Mammary epithelial cell (primary cell): Measurements from ENCODE around the gene AKAP13.
A peak's percentile ranks its signal among the peaks of the same experiment; 100 is the strongest.

Experiments used
- EZH2 ChIP-seq: IDR thresholded peaks from 2 replicates; pipeline ENCODE4 v1.6.1; 2012; ENCODE audit warnings: low read length, inconsistent platforms, borderline replicate concordance
- TF ChIP-seq, protein P1 (sequence below), 2 donors: IDR thresholded peaks in 1 of 2; conservative IDR thresholded peaks in 1 of 2; 2 replicates each; pipeline ENCODE4 v1.5.1; 2011 to 2012; ENCODE audit warnings: inconsistent platforms in 2 of 2, low read length in 2 of 2, mild to moderate bottlenecking in 2 of 2, control low read depth in 1 of 2, low read depth in 1 of 2; ENCODE audit not compliant: insufficient read depth in 1 of 2; ENCODE audit errors: extremely low read depth in 1 of 2

DNA sequence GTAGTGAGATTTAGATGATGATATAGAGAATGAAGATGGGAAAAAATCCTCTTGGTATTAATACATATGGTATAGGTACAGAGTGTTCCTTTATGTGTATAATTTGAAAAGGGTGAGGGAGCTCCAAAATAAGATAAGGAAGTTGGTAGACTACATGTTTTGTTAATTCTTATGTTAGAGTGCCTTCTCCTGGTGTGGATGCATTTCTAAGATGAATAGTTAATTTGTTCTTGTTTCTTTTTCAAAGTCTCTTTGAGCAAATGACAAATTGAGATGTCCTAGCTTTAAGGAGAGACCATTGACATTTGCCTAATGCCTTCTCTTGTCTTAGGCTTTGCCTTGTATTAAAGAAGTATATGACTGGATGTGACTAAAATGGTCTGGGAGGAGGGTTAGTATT, 34.1 kb downstream of the AKAP13 start:
- TF ChIP-seq, protein P1, sequence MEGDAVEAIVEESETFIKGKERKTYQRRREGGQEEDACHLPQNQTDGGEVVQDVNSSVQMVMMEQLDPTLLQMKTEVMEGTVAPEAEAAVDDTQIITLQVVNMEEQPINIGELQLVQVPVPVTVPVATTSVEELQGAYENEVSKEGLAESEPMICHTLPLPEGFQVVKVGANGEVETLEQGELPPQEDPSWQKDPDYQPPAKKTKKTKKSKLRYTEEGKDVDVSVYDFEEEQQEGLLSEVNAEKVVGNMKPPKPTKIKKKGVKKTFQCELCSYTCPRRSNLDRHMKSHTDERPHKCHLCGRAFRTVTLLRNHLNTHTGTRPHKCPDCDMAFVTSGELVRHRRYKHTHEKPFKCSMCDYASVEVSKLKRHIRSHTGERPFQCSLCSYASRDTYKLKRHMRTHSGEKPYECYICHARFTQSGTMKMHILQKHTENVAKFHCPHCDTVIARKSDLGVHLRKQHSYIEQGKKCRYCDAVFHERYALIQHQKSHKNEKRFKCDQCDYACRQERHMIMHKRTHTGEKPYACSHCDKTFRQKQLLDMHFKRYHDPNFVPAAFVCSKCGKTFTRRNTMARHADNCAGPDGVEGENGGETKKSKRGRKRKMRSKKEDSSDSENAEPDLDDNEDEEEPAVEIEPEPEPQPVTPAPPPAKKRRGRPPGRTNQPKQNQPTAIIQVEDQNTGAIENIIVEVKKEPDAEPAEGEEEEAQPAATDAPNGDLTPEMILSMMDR (conservative IDR thresholded peaks at IDR 0.05 in 1 of 2, IDR thresholded peaks at IDR 0.05 in 1 of 2; ENCODE audit: extremely low read depth in 1 of 2, insufficient read depth in 1 of 2, low read depth in 1 of 2, low read length in 2 of 2) = peak; percentile 23 to 31
- TF ChIP-seq EZH2 = no peak
